Hematopoietic multipotent progenitor cell treated with erythropoietin and hydrocortisone succinate and interleukin-3 and kit ligand, for 15 days (in vitro differentiated cells): ENCODE measurements around the gene SLC26A11.
A peak's percentile ranks its signal among the peaks of the same experiment; 100 is the strongest.
"Not testable (repeated sequence)": the region's sequence is repeated elsewhere in the genome, so short reads cannot be mapped to it uniquely, and the experiment has no call there.

Experiments
- DNase-seq: peaks from one replicate; pipeline ENCODE4 v3.0.0-alpha.2; 2015; ENCODE audit warnings: low spot score

The SLC26A11 gene

DNA sequence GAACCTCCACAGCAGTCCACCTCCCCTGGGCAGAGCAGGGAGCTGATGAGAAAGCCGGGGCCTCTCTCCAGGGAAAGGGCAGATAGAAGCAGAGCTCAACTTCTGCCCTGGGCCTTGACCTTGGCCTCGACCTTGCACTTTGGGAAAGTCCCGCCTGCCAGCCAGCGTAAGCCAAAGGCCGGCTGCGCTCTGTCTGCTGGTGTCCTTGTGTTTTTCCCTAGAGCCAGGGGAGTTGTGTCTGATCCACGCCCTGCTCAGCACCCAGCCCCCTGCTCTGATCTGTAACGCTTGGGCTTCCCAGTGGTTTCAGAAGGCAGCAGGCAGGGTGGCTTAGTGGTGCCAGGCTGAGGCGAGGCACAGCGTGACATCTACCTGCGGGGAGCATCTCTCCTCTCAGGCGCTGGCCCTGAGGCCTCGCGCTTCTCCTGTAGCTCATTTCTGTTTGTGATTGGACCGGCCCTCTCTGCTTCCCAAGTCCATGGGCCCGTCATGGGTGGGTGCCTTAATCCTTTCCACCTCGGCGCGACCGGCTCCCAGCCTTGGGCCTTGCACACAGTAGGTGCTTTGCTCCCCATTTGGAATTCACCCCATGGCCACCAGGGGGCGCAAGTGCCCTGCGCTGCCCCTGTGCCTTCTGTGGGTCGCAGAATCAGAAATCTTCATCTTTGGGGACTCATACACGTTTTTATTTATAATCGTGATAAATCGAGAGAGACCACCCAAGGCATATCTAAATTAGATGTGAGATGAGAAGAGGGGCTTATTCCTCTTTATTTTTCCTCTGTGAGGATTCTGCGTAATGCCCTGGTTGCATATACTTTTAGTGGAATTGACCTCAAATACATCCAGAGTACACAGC is 24.3 kb upstream of the SLC26A11 start:
- peak; percentile 68 for DNase-seq

DNA sequence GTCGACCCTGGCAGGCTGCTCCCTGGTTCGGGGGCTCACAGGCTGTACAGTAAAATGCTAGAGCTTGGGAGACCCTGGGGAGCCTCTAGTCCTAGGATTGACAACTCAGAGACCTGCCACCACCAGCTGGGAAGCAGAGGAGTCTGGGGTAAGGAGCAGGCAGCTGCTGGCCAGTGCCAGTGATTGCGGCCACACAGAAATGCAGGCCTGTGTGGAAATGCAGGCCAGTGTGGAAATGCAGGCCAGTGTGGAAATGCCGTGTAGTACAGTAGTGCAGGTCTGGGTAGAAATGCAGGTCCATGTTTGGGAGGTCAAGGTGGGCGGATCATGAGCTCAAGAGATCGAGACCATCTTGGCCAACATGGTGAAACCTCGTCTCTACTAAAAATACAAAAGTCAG is 23.6 kb upstream of the SLC26A11 start:
- DNase-seq, result no peak

DNA sequence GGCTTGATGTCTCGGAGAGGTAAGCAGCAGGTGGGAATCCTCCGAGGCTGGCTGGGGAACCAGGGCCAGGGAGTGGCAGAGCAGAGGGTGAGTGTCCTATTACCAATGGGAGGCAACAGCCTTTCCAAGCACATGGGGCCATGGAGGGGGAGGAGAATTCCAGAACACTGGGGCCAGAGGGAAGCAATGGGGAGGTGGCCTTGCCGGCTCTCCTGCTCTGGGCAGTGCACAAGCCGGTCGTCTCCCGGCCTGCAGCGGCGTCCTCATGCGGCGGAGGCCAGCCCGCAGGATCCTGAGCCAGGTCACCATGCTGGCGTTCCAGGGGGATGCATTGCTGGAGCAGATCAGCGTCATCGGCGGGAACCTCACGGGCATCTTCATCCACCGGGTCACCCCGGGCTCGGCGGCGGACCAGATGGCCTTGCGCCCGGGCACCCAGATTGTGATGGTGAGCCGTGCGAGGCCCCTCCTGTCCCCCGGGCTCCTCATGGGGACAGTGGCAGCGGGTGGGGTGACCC is 22.0 kb upstream of the SLC26A11 start:
- no peak for DNase-seq

DNA sequence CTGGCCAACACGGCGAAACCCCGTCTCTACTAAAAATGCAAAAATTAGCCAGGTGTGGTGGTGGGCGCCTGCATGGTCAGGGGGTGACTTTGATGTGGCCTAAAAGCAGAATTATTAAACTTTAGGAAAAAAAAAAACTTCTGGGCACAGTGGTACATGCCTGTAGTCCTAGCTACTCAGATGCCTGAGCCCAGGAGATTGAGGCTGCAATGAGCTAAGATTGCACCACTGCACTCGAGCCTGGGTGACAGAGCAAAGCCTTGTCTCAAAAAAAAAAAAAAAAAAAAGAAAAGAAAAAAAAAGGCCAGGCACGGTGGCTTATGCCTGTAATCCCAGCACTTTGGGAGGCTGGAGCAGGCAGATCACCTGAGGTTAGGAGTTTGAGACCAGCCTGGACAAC is 20.9 kb upstream of the SLC26A11 start:
- not testable (repeated sequence) for DNase-seq

DNA sequence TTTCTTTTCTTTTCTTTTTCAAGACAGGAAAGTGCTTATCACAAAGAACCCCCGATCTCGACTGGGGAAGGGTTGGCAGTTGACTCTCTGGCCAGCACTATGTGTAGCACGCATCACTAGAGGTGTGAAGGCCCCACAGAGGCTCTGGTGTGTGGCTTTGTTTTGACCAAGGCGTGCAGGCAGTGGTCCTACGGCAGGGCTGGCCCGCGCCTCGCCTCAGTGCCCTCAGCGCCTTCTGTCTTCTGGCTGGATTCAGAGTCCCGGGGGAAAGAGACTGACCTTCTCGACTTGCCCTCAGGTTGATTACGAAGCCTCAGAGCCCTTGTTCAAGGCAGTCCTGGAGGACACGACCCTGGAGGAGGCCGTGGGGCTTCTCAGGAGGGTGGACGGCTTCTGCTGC is 18.8 kb upstream of the SLC26A11 start:
- no peak for DNase-seq

DNA sequence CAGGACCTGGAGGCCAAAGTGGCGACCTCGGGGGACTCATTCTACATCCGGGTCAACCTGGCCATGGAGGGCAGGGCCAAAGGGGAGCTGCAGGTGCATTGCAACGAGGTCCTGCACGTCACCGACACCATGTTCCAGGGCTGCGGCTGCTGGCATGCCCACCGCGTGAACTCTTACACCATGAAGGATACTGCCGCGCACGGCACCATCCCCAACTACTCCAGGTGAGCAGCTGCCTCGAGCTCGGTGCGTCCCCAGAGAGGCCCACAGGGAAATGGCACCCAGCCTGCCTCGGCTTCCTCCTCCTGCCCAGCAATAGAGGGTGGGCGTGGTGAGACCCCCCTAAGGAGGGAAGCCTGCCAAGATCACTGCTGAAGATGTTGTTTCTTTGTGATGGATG is 18.0 kb upstream of the SLC26A11 start:
- no peak for DNase-seq

DNA sequence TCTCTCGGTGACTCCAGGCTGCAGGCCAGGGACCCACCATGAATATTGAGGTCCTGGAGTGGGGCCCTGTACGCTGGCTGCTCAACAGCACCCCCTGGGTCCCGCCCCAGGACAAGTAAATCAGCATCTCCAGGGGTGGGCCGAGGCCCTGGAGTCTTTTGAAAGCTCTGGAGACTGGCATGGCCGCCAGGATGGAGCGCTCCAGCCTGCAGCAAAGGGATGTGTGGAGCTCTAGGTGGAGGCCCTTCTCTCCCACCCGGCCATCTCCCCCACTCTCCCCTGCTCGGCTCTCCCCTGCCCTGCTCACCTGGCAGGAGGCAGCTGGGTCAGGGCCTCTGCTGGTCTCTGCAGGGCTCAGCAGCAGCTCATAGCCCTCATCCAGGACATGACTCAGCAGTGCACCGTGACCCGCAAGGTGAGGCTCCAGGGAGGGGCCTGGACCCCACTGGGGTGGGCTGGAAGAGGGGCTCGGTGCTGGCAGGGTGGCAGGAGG is 16.7 kb upstream of the SLC26A11 start:
- DNase-seq, result no peak

DNA sequence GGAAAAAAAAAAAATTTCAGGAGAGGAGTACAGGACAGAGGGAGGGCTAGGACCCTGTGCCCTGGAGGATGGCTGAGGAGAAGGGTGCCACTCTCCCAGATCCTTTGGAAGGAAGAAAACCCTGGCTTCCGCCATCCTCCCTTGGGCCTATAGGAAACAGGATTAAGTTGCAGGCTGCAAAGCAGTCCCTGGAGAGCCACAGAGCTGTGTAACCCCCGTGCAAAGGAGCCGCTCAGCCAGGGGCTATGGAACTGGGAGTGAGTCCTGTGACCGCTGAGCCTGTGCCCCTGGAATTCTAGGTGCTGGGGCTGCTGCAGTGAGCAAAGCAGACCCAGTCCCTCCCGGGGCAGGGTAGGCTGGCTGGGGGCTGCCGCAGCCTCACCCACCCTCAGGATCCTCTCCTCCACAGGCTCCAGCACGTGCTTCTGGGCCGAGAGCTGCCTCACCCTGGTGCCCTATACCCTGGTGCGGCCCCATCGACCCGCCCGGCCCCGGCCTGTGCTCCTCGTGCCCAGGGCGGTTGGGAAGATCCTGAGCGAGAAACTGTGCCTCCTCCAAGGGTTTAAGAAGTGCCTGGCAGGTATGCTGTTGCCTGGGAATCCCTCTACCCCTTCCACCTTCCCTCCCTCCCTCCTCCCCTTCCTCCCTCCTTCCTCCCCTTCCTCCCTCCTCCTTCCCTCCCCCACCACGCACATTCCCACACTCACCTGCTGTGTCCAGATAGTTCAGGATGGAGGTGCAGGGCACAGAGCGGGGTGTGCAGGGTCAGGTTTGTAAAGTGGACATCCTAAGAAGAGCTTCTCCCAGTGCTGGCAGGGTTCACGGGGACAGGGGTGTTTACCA is 15.4 kb upstream of the SLC26A11 start:
- DNase-seq, result no peak

DNA sequence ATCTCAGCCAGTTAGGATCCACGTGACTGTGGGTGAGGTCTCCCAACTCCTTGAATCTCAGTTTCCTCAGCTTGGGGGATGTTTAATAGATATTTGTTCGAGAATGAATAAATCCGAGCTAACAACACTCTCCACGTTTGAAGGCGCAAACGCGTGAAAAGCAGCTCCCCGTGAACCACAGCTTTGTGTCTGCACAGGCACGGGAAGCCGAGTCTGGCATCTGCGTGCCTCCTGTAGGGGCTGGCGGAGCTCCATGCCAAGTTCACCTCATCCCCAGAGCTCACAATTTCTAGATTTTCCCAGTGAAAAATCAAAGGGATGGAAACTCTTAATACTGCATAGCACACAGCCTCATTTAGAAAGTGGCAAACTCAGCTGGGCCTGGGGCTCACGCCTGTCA is 14.4 kb upstream of the SLC26A11 start:
- no peak for DNase-seq

DNA sequence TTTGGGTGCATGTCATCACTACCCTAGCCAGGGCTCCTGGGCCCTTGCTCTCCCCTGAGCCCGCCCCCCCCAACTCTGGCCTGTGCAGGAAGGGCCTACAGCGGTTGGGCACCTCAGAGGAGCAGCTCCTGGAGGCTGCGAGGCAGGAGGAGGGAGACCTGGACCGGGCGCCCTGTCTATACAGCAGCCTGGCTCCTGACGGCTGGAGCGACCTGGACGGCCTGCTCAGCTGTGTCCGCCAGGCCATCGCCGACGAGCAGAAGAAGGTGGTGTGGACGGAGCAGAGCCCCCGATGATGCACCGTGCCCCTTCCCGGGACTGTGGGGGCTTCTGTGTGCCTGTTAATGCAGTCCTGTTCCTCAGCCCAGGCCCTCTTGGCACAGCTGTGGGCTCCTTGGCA is 12.2 kb upstream of the SLC26A11 start:
- DNase-seq, result no peak

DNA sequence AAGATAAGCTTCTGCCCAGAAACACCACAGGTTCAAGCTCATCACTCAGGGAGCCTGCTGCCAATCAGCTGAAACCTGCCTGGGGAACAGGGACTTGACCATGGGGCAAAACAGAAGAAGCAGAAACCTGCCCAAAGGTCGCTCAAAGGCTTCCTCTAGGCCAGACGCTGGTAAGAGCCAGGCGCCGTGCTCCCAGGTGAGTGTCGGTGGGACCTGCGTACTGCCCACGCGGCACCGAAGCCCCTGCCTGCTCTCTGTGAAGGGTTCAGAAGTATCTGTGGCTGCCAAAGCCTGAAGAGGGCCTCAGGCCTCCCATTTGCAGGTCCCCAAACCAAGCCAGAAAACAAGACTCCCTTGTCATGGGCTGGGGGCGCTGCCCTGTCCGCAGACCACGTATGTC is 10.5 kb upstream of the SLC26A11 start:
- no peak for DNase-seq

DNA sequence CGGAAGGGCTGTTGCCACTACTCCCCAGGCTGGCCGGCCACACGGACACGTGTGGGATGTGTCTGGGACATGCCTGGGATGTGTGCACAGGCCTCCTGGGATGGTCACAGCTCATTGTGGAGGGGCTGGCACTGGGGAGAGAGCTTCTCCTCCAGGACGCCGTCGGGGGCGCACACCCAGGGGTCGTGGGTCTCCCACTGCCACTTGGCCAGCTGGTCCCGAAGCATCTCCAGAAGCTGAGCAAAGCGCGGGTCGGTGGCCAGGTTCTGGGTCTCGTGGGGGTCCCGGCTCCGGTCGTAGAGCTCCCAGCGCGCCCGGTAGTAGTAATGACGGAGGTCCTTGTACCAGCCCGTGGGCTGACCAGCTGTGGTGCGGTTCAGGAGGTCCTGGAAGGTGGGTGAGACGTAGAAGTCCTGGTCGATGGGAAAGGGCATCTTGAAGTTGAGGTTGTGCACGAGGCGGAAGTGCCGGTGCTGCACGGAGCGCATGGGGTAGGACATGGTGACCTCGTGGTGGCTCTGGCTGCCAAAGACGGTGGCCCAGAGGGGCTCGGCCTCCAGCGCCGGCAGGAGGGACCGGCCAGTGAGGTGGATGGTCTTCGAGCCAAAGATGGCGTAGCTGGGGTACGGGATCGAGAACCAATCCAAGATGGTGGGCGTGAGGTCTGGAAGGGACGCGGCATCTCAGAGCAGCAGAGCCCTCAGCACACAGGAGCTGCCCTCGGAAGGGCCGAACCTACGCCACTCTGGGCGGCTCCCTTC is 9.7 kb upstream of the SLC26A11 start:
- DNase-seq, result no peak

DNA sequence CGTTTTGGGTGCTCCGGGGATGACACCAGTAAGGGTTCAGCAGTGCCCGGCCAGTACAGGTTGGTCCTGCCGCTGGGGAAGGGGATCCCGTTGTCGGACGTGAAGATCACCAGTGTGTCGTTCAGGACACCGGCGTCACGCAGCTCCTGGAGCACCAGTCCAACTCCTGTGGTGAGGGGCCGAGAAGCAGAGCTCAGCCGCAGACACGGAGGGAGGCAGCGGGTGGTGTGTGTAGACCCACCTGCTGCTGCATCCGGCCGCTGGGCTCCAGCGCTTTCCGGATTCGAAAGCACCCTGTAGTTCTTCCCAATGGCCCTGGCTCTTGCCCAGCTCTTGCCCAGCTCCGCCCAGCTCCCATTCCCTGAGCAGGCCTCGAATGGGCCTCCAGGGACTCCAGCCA is 8.1 kb upstream of the SLC26A11 start:
- DNase-seq, result no peak

DNA sequence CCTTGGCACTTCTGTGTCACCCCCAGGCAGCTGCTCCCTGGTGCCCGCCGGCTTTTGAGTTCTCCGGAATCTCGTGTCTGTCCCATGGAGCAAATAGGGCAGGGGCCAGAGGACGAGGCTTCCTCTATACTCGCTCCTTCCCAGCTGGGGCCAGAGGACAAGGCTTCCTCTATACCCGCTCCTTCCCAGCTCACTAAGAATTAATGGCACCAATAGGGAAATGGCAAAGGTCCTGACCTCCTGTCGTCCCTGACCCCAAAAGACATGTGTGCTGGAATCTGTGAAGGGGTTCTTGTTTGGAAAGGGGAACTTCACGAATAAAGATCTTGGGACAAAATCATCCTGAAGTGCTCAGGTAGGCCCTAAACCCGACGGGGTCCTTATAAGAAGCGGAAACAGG is 7.7 kb upstream of the SLC26A11 start:
- no peak for DNase-seq

DNA sequence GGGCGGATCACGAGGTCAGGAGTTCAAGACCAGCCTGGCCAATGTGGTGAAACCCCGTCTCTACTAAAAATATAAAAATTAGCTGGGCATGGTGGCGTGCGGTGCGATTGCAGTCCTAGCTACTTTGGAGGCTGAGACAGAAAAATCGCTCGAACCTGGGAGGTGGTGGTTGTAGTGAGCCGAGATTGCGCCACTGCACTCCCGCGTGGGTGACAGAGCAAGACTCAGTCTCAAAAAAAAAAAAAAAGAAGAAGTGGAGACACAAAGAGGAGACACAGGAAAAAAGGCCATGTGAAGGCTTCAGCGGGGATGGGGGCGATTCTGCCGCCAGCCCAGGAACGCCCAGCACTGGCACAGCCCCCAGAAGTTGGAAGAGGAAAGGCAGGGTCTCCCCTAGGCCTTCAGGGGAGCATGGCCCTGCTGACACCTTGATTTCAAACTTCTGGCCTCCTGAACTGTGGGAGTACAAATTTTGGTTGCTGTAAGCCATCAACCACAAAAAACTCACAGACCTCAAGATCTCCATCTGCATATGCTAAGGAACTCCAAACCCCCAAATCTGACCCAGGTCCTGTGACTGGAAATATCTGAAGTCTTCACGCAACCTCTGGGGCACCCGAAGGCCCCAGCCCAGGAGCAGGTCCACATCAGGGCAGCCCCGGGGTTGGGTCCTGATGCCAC is 7.1 kb upstream of the SLC26A11 start:
- DNase-seq, result no peak

DNA sequence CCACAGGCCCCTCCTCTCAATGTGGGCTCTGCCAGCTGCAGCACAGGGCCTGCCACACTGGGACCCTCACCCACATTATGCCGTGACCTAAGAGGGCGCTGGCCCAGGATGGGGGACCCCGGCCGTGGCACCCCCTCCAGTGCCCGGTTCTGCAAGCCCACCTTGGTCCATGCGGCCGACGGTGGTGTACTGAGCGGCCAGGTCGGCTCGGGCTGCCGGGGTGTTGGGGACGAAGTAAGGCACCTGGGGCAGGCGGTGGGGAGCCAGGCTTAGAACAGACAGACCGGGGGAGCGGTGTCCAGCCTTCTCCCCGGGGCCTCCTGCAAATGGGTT is 6.6 kb upstream of the SLC26A11 start:
- no peak for DNase-seq

DNA sequence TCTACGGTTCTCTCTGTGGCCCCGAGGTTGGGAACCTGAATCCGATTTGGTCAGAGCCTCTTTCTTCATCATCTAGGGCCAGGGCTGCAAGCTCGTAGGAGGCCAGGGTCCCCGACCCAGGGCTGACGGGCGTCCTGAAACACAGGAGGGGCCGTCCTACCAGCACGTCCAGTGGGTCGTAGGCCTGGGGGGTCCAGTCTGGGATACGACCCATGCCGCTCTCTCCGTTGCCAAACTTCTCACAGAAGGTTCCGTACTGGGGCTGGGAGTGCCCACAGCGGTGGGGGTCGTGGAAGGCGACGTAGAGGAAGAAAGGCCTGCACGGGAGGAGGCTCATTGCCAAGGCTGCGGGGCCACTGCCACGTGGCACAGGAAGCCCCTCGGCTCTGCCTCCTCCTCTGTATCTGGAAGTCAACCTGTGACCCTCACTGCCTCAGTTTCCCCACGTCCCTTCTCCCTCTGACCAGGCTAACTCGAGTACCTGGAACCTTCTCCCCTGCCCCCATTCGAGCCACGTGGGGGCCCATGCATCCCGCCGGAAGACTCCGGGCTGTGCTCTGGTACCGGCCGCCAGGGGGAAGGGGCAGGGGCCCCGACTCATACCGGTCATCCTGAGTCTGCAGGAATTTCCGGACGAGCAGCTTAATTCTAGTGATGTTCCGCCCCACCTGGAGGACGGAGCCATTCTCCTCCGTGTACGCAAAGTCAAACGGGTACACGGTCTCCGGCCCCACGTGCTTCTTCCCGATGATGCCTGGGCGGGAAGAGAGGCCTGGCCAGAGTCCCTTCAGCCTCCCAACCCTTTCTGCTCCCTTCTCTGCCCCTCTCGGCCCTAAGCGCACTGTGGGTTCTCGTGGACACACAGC is 6.0 kb upstream of the SLC26A11 start:
- no peak for DNase-seq

DNA sequence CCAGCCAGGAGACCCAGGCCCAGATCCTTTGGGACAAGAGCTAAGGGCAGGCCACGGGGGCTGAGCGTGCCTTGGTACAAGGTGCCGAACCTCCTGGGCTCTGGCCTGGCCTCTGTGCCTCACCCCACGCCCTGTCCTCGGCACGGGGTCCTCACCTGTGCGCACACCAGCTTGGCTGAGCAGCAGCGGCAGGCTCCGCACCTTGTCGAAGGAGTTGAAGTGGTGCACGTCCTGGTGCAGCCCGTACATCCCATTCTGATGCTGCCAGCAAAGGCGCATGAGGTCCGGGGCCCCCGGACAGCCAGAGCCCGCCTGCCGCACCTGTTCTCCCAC is 5.4 kb upstream of the SLC26A11 start:
- no peak for DNase-seq

DNA sequence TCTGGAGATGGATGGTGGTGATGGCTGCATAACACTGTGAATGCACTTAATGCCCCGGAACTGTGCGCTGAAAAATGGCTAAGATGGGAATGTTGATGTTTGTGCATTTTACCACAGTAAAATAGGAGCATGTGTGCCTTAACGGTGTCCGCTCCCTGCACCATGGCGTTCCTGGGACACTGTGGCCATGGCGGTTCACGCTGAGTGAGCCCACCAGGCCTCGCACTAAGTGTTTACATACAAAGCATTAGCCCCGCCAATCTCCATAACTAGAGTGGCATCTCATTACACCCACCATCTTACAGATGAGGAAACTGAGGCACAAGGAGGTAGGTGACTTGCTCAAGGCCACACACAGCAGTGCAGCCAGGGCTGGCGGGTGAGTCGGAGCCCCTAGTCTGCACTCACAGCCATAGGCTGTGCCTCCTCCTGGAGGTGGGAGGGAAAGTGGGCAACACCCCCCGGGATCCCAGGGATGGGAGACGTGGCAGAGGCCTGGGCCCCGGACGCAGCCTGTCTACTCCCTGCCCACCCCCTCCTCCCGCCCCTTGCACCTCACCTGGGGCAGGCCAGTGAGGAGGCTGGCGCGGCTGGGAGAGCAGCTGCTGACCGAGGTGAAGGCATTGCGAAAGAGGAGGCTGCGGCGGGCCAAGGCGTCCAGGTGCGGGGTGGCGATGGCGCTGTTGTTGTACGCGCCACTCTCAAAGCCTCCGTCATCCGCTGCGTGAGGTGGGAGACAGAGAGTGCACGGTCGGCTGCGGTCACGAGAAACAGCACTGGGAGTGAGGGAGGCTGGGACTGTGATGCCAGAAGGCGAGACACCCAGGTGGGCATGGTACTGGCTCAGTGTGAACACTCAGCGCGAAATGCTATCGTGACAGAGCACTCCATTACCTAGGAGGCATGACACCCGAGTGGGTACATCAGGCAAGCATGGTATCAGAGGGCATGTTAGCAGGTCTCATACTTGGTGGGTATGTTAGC is 3.5 kb upstream of the SLC26A11 start:
- no peak for DNase-seq
